Measurements from ENCODE around the gene TBL1Y. TPM values are rescaled to one million over a fixed set of nuclear protein-coding genes. Genes with fewer than 3 reads are reported as not detected.

The TBL1Y gene
- total RNA-seq, result not detected in 2 replicates

DNA sequence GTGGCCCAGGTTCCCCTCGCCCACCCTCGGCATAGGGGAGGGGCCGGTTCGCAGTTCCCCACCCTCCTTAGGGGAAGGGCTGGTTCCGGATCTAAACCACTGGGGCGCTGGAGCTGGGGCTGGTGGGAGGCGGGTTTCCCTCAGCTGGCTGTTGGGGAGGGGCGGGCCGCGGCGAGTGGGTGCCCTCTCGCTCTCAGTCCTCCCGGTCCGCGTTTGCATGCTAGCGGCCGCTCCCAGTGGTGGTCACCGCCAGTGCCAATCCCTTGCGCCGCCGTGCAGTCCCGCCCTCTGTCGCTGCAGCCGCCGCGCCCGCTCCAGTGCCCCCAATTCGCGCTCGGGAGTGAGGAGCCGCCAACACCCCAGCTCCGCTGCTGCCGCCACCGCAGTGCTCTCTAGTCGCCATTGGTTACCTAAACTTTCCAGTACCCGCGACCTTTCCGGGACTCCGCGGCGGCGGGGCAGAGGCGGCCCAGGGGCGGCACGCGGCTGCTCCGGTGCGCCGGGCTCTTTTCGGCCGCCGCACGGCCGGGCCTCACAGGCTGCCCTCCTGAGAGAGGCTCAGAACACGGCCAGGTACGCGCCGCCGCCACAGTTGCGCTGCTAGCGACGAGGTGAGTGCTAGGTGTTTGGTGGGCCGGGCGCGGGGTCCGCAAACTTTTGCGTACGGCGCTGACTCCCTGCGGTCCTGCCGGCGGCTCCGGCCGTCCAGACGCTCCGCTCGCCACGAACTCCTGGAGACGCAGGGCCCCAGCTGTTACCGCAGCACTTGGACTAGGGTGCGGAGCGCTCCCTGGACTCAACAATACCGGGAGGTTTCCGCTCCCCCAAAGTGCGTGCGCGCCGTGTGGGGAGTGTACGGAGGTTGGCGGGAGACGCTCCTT, at the start of gene TBL1Y:
Gene TBL1Y, plus strand, starts transcription at position 326 of the 881 bp plus-strand sequence. CDS start 114,388 bp downstream, outside the sequence.

DNA sequence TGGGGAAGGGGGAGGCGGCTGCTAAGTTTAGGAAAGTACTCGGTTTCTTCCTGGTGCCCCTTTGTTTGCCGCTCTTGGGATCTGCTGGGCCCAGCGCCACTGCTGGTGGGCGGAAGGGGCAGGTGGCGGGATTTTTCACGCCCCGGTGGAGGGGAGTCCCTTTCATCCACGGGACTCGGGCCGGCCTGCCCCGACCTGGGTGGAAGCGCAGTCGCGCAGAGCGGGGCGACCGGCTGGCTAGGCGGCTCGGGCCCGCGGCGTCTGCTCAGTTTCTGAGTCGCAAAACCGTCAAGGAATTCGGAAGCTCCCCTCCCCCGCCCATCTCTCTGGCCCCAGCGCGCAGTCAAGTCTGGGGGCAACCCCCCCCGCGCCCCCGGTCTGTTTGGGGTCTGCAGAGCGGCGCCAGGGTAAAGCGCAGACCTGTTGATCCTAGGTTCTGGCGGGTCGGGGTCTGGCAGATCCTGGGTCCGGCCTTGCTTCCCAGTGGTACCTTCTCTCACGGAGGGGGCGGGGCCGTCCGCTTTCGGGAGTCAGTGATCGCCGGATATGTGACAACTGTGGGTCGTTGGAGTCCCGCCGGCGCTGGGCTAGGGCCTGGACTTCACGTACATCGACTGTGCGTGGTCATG, 870 bp downstream of the TBL1Y start, which contains the start of gene AMELY:
Gene AMELY, minus strand, starts transcription at position 500 of the 629 bp plus-strand sequence. CDS start 39,144 bp downstream, outside the sequence.

Other genes starting within 250 kb of the TBL1Y start
- not detected in 2 replicates for gene AMELY, start 1.1 kb downstream of the TBL1Y start, total RNA-seq

Data from pericardium fibroblast (primary cell).